GM21367 (cell line): ENCODE measurements around the gene LIX1.
"Not testable (repeated sequence)": the region's sequence is repeated elsewhere in the genome, so short reads cannot be mapped to it uniquely, and the experiment has no call there.

Experiments used
- ATAC-seq: cut with Tn5 transposase; IDR thresholded peaks from one replicate; pipeline ENCODE4 v1.9.1; 2021; ENCODE audit not compliant: unreplicated experiment

The LIX1 gene

GRCh38 chr5:97105501-97106215, 36.8 kb downstream of the LIX1 start:
- no peak for ATAC-seq

DNA sequence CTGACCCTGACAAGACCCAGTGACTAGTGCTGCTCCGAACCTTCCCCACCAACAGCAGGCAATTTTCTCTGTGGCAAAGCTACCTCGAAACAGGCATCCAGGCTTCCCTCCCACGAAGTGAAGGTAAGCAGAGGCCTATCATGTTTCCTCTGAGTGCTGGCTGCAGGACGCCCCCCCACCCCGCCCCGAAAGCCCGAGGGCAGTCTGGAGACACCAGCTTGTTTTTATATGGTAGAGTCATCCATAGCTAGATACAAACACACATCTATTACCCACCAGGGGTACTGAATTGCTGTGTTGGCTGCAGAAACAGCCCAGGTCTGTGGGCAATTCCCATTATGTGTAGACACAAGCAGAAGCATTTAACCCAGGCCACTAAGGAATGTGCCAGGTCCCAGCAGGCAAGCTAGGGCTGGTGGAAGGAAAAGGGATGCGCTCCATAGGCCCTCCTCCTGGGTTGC, 40.4 kb downstream of the LIX1 start:
- ATAC-seq: no peak

- no peak for ATAC-seq
Measured at GRCh38 chr5:97101189-97101910, 41.1 kb downstream of the LIX1 start.

- ATAC-seq: no peak
Measured at GRCh38 chr5:97100476-97100875, 41.9 kb downstream of the LIX1 start.

- ATAC-seq: no peak
Measured at GRCh38 chr5:97098922-97099321, 43.5 kb downstream of the LIX1 start.

- no peak for ATAC-seq
Measured at GRCh38 chr5:97097326-97098230, 44.8 kb downstream of the LIX1 start.

DNA sequence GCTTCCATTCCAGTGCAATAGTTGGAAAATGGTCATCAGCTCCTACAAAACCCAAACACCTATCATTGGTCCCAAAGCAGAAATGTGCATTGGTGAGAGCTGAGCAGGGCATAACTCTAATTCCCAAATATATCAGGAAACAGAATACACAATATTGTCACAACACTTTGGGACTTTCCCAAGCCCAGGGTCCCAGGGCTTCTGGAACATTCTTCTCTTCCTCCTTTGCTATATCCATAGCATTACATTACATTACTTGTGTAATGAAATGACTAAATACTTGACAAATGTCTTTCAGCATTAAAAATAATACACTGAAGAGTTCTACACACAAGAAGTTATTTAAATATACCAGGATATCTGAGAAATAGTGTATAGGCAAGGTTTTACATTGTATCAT, 45.6 kb downstream of the LIX1 start:
- no peak for ATAC-seq

DNA sequence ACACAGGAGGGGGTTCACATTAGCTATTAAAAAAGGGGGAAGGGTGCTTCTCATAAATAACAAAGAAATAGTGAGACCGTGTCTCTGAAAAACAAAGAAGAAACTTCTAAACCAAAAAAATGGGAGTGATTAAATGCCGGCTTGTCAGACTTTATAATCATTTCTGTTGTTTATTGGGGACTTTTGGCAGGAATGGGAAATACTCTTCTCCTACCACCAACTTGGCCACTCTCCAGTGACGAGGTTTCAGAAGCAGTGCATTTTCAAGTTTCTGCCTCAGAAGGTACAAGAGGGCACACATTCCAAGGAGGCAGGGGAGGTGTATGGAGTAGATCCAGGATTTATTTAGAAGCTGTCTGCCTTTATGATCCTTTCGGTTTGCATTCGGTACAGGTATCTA, 46.2 kb downstream of the LIX1 start:
- no peak for ATAC-seq

- ATAC-seq: peak; percentile 30
Measured at GRCh38 chr5:97095318-97095732, 47.1 kb downstream of the LIX1 start.

- ATAC-seq: peak; percentile 98
Measured at GRCh38 chr5:97094579-97095317, 47.7 kb downstream of the LIX1 start.

- no peak for ATAC-seq
Measured at GRCh38 chr5:97093193-97093592, 49.2 kb downstream of the LIX1 start.

- no peak for ATAC-seq
Measured at GRCh38 chr5:97090944-97091343, 51.5 kb downstream of the LIX1 start.

DNA sequence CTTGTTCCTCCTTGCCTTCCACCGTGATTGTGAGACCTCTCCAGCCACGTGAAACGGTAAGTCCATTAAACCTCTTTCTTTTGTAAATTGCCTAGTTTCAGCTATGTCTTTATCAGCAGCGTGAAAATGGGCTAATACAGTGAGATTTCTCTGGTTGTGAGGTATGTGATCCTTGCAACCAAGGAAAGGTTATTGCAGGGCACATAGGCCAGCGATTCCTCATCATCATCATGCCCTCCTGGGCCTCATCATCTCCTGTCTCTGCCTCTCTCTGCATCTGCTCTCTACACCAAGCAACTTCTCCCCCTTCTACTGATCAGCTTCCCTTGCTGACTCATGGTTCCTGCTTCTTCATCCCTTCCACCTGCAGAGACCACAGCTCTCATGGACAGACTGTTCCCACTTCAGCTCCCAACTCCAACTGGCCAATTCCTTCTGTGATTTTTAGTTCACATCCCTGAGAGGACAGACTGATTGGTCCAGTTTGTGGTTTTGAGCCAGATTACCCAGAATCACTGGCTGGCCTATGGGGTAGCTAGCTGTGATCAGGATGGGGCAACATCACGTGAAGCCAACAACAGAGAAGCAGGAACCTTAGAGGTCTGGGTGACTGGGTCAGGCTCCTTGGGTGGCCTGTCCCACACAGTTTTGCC, 53.1 kb downstream of the LIX1 start:
- no peak for ATAC-seq

DNA sequence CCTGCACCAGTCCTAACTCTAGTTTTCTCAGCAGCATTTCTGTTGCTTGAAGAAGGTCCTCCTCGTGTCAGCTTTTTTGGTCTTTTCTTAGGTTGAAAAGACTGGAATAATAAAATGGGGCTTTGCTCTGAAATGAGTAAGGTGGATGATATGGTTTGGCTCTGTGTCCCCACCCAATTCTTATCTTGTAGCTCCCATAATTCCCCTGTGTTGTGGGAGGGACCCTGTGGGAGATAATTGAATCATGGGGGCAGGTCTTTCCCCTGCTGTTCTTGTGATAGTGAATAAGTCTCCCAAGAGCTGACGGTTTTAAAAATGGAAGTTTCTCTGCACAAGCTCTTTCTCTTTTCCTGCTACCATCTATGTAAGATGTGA, 53.6 kb downstream of the LIX1 start:
- ATAC-seq: no peak

GRCh38 chr5:97087138-97087537, 55.3 kb downstream of the LIX1 start:
- ATAC-seq: no peak

- ATAC-seq: no peak
Measured at GRCh38 chr5:97085459-97086181, 56.8 kb downstream of the LIX1 start.

DNA sequence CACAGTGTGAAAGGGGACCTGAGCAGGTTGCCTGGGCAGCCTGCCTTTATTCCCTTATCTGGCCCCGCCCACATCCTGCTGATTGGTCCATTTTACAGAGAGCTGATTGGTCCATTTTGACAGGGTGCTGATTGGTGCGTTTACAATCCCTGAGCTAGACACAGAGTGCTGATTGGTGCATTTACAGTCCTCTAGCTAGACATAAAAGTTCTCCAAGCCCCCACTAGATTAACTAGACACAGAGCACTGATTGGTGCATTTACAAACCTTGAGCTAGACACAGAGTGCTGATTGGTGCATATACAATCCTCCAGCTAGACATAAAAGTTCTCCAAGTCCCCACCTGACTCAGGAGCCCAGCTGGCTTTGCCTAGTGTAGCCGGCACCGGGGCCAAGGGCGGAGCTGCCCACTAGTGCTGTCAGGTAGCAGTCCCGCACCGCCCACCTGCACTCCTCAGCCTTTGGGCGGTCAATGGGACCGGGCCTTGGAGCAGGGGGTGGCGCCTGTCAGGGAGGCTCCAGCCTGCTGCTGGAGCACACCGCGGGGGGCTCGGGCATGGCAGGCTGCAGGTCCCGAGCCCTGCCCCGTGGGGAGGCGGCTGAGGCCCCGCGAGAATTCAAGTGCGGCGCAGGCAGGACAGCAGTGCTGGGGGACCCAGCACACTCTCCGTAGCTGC, 57.5 kb downstream of the LIX1 start:
- ATAC-seq: not testable (repeated sequence)

- ATAC-seq: no peak
Measured at GRCh38 chr5:97078958-97079743, 63.3 kb downstream of the LIX1 start.
